ENCODE results near the gene ATP13A2.

Gene ATP13A2

GRCh38 chr1:17028662-17029188, 17.0 kb upstream of the ATP13A2 start:
- DNase-seq = no peak

- DNase-seq = no peak
Measured at GRCh38 chr1:17027900-17028299, 16.2 kb upstream of the ATP13A2 start.

GRCh38 chr1:17027403-17027802, 15.7 kb upstream of the ATP13A2 start:
- no peak for DNase-seq

- DNase-seq = no peak
Measured at GRCh38 chr1:17024721-17025120, 13.0 kb upstream of the ATP13A2 start.

GRCh38 chr1:17023573-17023972, 11.8 kb upstream of the ATP13A2 start:
- DNase-seq = no peak

- no peak for DNase-seq
Measured at GRCh38 chr1:17023102-17023501, 11.4 kb upstream of the ATP13A2 start.

- no peak for DNase-seq
Measured at GRCh38 chr1:17021896-17022295, 10.2 kb upstream of the ATP13A2 start.

GRCh38 chr1:17020502-17020901, 8.8 kb upstream of the ATP13A2 start:
- no peak for DNase-seq

- no peak for DNase-seq
Measured at GRCh38 chr1:17018849-17019248, 7.1 kb upstream of the ATP13A2 start.

- no peak for DNase-seq
Measured at GRCh38 chr1:17017435-17017834, 5.7 kb upstream of the ATP13A2 start.

- DNase-seq = peak; percentile 37
Measured at GRCh38 chr1:17016317-17016661, 4.6 kb upstream of the ATP13A2 start.

- DNase-seq = no peak
Measured at GRCh38 chr1:17014671-17015567, 3.2 kb upstream of the ATP13A2 start.

- DNase-seq = no peak
Measured at GRCh38 chr1:17013491-17014320, 2.0 kb upstream of the ATP13A2 start.

- DNase-seq = peak; percentile 63
Measured at GRCh38 chr1:17012775-17013490, 1.2 kb upstream of the ATP13A2 start.

- no peak for DNase-seq
Measured at GRCh38 chr1:17011092-17011438, 663 bp downstream of the ATP13A2 start.

GRCh38 chr1:17009706-17010105, 2.0 kb downstream of the ATP13A2 start:
- no peak for DNase-seq

GRCh38 chr1:17008208-17008855, 3.4 kb downstream of the ATP13A2 start:
- no peak for DNase-seq

- no peak for DNase-seq
Measured at GRCh38 chr1:17007121-17007520, 4.6 kb downstream of the ATP13A2 start.

- no peak for DNase-seq
Measured at GRCh38 chr1:17005365-17005740, 6.4 kb downstream of the ATP13A2 start.

- no peak for DNase-seq
Measured at GRCh38 chr1:17004466-17005364, 7.0 kb downstream of the ATP13A2 start.

- DNase-seq = no peak
Measured at GRCh38 chr1:17002524-17002902, 9.2 kb downstream of the ATP13A2 start.
